GM13977 (cell line): ENCODE measurements around the gene AK9.
"Not testable (repeated sequence)": the region's sequence is repeated elsewhere in the genome, so short reads cannot be mapped to it uniquely, and the experiment has no call there.

Experiments used
- DNase-seq: peaks from one replicate; pipeline ENCODE4 v3.0.0; 2012; ENCODE audit warnings: low spot score
- in situ Hi-C: fragments of 300-500 bp; cut with MboI; formaldehyde crosslinking; loops from one replicate; pipeline ENCODE4 v1.12.0; 2022; ENCODE audit warnings: low sequenced_read_pairs, low pct_unique_long_range_greater_than_20kb, mixed read lengths, inconsistent platforms; ENCODE audit not compliant: unreplicated experiment
- TF ChIP-seq, protein P1 (sequence below): IDR thresholded peaks from 2 replicates; pipeline ENCODE4 v1.5.1; 2012; ENCODE audit warnings: mild to moderate bottlenecking, control low read depth; ENCODE audit not compliant: insufficient read depth; ENCODE audit errors: extremely low read depth, missing control alignments

The AK9 gene

GRCh38 chr6:109611502-109611901 lies 79.5 kb downstream of the AK9 start:
- in situ Hi-C loops, result no loop called here
- TF ChIP-seq, protein P1, sequence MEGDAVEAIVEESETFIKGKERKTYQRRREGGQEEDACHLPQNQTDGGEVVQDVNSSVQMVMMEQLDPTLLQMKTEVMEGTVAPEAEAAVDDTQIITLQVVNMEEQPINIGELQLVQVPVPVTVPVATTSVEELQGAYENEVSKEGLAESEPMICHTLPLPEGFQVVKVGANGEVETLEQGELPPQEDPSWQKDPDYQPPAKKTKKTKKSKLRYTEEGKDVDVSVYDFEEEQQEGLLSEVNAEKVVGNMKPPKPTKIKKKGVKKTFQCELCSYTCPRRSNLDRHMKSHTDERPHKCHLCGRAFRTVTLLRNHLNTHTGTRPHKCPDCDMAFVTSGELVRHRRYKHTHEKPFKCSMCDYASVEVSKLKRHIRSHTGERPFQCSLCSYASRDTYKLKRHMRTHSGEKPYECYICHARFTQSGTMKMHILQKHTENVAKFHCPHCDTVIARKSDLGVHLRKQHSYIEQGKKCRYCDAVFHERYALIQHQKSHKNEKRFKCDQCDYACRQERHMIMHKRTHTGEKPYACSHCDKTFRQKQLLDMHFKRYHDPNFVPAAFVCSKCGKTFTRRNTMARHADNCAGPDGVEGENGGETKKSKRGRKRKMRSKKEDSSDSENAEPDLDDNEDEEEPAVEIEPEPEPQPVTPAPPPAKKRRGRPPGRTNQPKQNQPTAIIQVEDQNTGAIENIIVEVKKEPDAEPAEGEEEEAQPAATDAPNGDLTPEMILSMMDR, result no peak

GRCh38 chr6:109610590-109610989 lies 80.4 kb downstream of the AK9 start:
- TF ChIP-seq, protein P1, result no peak
- DNase-seq, result no peak
- in situ Hi-C loops, result no loop called here

More at GRCh38 chr6:109611502-109611901, 79.5 kb downstream of the AK9 start:
- DNase-seq, result no peak

DNA sequence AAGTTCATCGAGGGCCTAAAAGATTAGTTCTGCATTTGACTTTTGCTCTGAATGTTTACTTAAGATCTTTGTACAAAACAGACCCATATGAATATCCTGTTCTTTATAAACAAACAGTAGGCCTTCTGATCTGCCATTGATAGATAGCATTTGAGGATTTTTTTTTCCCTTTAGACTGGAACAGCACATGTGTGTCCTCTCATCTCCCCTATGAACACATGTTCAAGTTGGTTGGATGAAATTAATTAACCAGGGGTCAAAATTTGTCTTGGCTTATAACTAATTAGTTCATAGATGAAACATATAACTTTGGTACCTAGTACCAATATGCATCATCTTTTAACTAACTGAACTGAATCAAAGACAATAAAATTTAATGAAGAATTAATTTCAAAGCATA lies 81.3 kb downstream of the AK9 start:
- in situ Hi-C loops, result no loop called here
- DNase-seq, result no peak
- TF ChIP-seq, protein P1, result no peak

DNA sequence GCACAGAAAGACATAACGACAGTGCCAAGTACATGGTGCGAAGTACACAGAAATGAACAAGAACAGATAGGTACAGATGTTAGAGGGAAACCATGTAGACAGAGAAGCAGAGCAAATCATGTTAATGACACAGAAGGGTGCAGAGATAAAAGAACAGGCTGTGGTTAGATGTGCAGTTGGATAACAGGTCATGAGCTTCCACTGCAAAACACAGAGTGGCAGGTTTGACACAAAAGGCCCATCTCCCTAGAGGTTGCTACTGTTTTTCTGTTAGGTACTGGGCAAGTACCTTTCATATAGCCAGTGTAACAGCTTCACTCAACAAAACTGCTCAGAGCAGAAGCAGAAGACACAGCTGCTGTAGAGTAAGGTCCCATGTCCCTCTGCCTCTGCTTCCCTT lies 84.6 kb downstream of the AK9 start:
- in situ Hi-C loops, result no loop called here
- TF ChIP-seq, protein P1, result no peak
- no peak for DNase-seq

DNA sequence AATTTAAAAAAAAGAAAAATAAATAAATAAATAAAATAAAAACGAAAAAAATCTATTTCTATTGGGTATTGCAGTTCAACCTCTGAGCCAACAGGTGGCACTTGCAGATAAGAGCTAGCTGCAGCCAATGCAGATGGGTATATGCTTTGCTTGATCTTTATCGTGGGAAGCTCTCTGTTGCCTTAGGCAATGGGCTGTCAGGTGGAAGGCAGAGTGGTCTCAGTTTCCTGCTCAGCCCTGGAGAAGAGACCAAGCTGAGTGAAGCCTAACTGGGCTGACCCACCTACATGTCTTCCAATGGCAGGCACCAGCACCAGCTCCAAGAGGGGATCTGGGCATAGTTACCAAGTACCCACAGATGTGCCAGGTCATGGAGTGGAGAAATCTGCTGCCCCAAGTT lies 95.0 kb downstream of the AK9 start:
- DNase-seq, result peak; percentile 43
- TF ChIP-seq, protein P1, result peak; percentile 54
- in situ Hi-C loops, result no loop called here

DNA sequence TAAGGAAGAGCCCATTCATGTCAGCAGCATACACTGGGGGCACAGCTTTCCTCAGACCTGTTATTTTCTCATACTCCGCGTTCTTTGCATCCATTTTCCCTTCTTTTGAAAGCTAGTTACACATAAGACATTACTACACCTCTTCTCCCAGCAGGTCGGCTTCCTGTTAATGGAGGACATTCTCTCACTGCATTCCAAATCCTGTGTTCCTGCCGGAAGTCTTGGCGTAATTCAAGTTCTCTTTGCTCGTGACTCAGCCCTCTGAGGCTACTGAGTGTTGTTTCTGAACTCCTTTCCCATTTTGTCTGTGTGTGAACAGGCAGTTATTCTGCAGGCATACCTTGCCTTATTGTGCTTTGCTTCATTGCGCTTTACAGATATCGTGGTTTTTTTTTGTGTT lies 110.5 kb downstream of the AK9 start:
- TF ChIP-seq, protein P1, result no peak
- in situ Hi-C loops, result no loop called here
- no peak for DNase-seq

DNA sequence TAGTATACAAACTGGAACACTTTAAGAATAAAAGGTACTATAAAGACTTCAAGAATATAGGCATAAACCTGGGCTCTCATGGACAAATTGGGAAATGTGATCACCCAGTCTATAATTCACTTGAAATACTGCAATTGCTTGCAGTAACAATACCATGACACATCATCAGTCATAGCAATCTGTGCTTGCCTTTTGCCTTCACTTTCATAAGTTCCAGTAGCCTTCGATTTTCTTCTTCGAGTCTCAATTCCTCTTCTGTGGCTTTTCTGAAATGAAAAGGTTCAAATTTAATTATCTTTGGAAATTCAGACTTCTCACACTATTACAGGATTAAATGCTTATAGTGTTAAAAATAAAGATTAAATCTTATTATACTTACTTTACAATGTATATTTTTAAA lies 111.6 kb downstream of the AK9 start:
- DNase-seq, result peak; percentile 38
- in situ Hi-C loops, result no loop called here
- TF ChIP-seq, protein P1, result no peak

- DNase-seq, in situ Hi-C loops: not testable (repeated sequence)
Measured at GRCh38 chr6:109569901-109570300, 121.1 kb downstream of the AK9 start.
